Activated CD4-positive, alpha-beta T cell treated with anti-CD3 and anti-CD28 coated beads for 1 hour (primary cell): ENCODE results near the gene GPR50.

ENCODE experiments used
- DNase-seq: peaks from one replicate; pipeline ENCODE4 v3.0.0-alpha.2; 2020

GPR50 gene

GRCh38 chrX:151228935-151229334 is 52.6 kb downstream of the GPR50 start:
- DNase-seq: no peak
